ENCODE measurements around the gene FER.

- TF ChIP-seq POLR2A (IDR thresholded peaks at IDR 0.05), result no peak
- no peak for TF ChIP-seq CTCF (IDR thresholded peaks at IDR 0.05)
Observed at GRCh38 chr5:108720391-108720790, 27.3 kb upstream of the FER start.
